Stomach smooth muscle (tissue), 2 donors: ENCODE data around the gene WNK2.
A peak's percentile ranks its signal among the peaks of the same experiment; 100 is the strongest.

Experiments used
- H3K27ac ChIP-seq: one replicate; pipeline ENCODE4 v1.7.0; 2013; ENCODE audit warnings: mild to moderate bottlenecking, low read length, inconsistent platforms
- H3K27me3 ChIP-seq, 2 donors: one replicate each; pipeline ENCODE4 v1.7.0; 2013; ENCODE audit warnings: low read length in 2 of 2; ENCODE audit not compliant: insufficient read depth in 2 of 2, control insufficient read depth in 1 of 2
- H3K36me3 ChIP-seq, 2 donors: one replicate each; pipeline ENCODE4 v1.7.0; 2013; ENCODE audit warnings: low read length in 2 of 2; ENCODE audit not compliant: control insufficient read depth in 2 of 2, insufficient read depth in 2 of 2
- H3K4me1 ChIP-seq: one replicate; pipeline ENCODE4 v1.7.0; 2013; ENCODE audit warnings: low read length; ENCODE audit not compliant: control insufficient read depth, insufficient read depth
- H3K4me3 ChIP-seq, 2 donors: one replicate each; pipeline ENCODE4 v1.7.0; 2013; ENCODE audit warnings: low read length in 2 of 2
- H3K9ac ChIP-seq, 2 donors: one replicate each; pipeline ENCODE4 v1.7.0; 2013; ENCODE audit warnings: low read length in 2 of 2, mild to moderate bottlenecking in 1 of 2
- H3K9me3 ChIP-seq, 2 donors: one replicate each; pipeline ENCODE4 v1.7.0; 2013; ENCODE audit warnings: low read length in 2 of 2; ENCODE audit not compliant: control insufficient read depth in 2 of 2
- donor health status: healthy.
- donor health status: Pancreatic carcinoma.

The WNK2 gene

DNA sequence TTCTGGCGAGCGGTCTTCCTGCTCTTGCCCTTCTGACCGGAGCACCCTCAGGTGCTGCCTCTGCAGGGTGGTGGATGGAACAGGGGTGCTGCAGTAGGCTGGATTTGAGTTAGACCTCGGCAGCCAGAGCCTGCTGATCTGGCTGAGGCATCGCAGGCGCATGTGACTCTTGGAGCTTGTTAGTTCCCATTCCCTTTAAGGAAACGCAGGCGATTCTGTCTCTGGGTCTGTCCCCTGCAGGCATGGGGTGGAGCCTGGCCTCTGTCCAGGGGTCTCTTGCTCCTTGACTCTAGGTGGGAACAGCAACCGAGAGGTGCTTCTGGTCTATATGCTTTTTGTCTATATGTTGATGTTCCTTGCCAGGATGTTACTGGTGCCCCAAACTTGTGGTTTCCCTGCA lies 3.1 kb downstream of the WNK2 start:
- Histone ChIP-seq H3K4me3 (peak overlapping the region; percentile 53 to 78), H3K36me3 (no peaks in the 10 kb centered on the region), H3K4me1 (peaks cover 71% of the 10 kb centered on the region), H3K27ac (peak overlapping the region; percentile 80), H3K9me3 (no peaks in the 10 kb centered on the region), H3K9ac (peak overlapping the region; percentile 52 to 60), H3K27me3 (peaks cover 0 to 2% of the 10 kb centered on the region in 2 donors)

GRCh38 chr9:93187574-93187973 lies 3.6 kb downstream of the WNK2 start:
- peak overlapping the region; percentile 53 to 78 for H3K4me3 ChIP-seq
- peaks cover 70% of the 10 kb centered on the region for H3K4me1 ChIP-seq
- H3K36me3 ChIP-seq, result no peaks in the 10 kb centered on the region
- peak overlapping the region; percentile 80 for H3K27ac ChIP-seq
- peak overlapping the region; percentile 52 to 60 for H3K9ac ChIP-seq
- no peaks in the 10 kb centered on the region for H3K9me3 ChIP-seq
- peaks cover 0 to 2% of the 10 kb centered on the region in 2 donors for H3K27me3 ChIP-seq

DNA sequence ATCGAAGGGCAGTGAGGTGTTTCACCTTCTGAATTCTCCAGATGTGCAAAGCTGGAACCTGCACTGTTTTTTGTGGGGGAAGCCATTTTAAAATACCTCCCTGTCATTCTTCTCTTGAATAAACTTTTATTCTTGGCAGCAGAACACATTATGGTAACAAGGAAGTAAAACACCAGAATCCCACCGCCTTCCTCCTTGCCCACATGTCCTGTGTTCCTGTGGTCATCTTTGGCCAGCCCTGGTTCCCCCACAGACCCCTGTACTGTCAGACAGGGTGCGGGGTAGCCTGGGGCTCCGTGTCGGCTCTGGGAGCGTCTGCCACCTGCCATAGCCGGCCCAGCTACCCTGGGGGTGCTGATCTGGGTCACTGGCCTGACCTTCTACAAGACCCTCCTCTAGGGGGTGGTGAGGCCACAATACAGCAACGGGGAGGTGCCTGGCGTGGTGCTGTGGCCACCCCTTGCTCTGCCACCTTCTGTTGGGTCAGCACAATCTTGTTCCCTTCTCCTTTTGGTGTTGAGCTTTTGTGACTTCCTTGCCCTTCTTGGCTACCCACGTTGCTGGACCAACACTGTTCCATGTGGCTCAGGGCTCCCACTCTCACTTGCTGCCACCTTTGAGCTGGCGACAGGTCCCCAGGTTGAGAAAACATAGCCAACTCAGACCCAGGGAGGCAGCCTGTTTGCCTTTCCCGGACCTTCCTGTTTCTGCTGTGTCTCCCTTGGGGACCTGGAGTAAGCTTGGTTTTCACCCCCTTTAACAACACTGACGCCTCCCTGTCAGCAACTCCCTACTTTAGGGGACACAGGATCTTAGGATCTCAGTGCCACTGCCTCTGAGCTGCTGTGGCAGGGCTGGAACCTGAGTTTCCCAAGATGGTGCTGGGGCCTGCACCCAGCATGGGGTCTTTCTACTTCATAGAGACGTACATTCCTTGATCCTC lies 4.8 kb downstream of the WNK2 start:
- H3K4me1 ChIP-seq, result peaks cover 70% of the 10 kb centered on the region

DNA sequence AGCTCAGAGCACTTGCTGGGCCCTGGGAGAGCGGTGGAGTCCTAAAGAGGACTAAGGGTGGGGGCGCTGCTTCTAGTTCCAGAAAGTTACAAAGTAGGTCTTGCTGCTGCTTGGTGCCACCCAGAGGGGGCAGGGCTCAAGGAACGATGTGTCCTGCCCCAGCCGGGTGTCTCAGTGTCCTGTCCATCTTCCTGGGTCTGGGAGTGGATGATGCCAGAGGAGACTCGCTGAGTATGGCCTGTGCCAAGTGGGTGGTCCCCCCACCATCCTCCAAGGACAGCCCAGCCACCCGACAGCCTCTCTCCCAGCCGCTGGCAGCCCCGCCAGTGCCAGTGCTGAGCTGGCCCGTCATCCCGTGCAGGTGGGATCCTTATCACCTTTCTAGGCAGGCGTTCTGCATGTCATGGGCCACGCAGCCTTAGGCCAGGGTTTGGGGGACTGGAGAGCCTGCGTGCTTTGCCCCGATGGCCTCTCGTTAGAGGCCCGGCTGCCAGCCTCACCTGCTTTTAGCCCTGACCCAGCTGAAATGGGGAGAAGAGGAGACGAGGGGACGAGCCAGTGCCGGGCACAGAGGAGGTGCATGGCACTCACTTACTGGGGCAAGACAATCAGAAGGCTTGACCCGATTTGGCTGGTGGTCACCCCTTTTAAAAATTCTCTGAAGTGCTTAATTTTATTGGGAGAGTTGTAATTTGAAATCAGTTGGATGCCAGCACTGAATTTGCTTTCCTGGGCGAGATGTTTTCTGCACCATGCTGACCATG lies 5.6 kb downstream of the WNK2 start:
- no peak overlapping the region for H3K9ac ChIP-seq
- peaks cover 72% of the 10 kb centered on the region for H3K4me1 ChIP-seq
- H3K9me3 ChIP-seq, result no peaks in the 10 kb centered on the region
- peak overlapping the region; percentile 80 for H3K27ac ChIP-seq
- no peak overlapping the region for H3K4me3 ChIP-seq
- no peaks in the 10 kb centered on the region for H3K27me3 ChIP-seq
- H3K36me3 ChIP-seq, result no peaks in the 10 kb centered on the region

More for the DNA sequence above, 4.8 kb downstream of the WNK2 start:
- no peaks in the 10 kb centered on the region for H3K36me3 ChIP-seq
- peak overlapping the region in 1 of 2 donors; percentile 22 for H3K4me3 ChIP-seq
- no peaks in the 10 kb centered on the region for H3K27me3 ChIP-seq
- H3K9me3 ChIP-seq, result no peaks in the 10 kb centered on the region
- H3K27ac ChIP-seq, result peak overlapping the region; percentile 80
- H3K9ac ChIP-seq, result peak overlapping the region in 1 of 2 donors; percentile 20

DNA sequence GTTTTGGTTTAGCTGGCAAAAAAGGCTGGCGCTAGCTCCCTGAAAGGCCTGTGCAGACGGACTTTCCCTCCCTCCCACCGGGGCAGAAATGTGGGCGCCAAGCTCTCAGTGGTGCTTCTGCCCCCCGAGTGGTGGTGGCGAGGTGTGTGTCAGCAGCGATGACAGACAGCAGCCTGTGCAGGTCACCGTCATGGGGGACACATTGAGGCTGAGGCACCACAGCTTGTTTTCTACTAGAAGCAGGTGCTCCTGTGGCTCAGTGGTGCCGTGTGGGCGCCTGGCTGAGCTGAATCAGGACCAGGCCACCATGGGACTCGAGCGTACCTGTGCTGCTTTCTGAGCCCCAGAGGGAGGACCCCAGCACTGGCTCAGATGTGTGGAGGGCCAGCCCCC lies 6.2 kb downstream of the WNK2 start:
- Histone ChIP-seq H3K9ac (no peak overlapping the region), H3K9me3 (no peaks in the 10 kb centered on the region), H3K27me3 (no peaks in the 10 kb centered on the region), H3K4me3 (no peak overlapping the region), H3K27ac (no peak overlapping the region), H3K36me3 (no peaks in the 10 kb centered on the region), H3K4me1 (peaks cover 75% of the 10 kb centered on the region)

DNA sequence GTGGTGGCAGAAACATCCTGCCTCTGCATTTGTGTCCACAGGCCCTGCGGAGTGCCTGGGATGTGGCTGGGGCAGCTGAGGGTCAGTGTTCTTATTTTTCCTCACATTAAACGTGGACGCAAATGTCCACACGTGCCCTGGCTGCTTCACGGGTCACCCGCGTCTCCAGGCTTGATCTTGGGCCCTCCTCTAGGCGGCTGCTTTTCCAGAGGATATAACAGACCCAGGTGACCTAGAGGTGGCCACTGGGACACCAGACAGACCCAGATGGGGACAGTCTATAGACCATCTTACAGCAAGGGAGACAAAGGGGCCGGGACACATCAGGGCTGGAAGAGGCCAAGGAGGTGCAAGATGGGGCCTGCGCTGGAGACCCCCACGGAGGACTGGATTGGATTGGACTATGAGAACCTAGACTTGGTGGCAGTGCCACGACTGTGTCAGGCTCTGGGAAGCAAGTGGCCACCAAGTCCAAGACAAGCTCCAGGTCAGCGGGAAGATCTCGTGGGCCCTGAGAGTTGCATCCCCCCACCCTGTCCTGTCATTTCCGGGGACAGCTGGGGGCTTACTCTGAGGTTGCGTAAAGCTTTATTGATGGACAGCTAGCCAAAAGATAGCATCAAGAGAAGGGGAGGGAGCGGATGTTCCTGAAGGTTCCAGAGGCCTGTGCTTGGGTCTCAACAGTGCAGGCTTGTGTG lies 6.9 kb downstream of the WNK2 start:
- H3K4me1 ChIP-seq, result peaks cover 70% of the 10 kb centered on the region
- no peak overlapping the region for H3K9ac ChIP-seq
- H3K4me3 ChIP-seq, result no peak overlapping the region
- no peaks in the 10 kb centered on the region for H3K36me3 ChIP-seq
- no peaks in the 10 kb centered on the region for H3K27me3 ChIP-seq
- peak overlapping the region; percentile 11 for H3K27ac ChIP-seq
- H3K9me3 ChIP-seq, result no peaks in the 10 kb centered on the region

GRCh38 chr9:93191354-93191660 lies 7.4 kb downstream of the WNK2 start:
- no peak overlapping the region for H3K4me3 ChIP-seq
- peaks cover 71% of the 10 kb centered on the region for H3K4me1 ChIP-seq
- H3K36me3 ChIP-seq, result no peaks in the 10 kb centered on the region
- H3K9ac ChIP-seq, result no peak overlapping the region
- H3K27me3 ChIP-seq, result no peaks in the 10 kb centered on the region
- no peaks in the 10 kb centered on the region for H3K9me3 ChIP-seq
- peak overlapping the region; percentile 11 for H3K27ac ChIP-seq

GRCh38 chr9:93192721-93193387 lies 8.9 kb downstream of the WNK2 start:
- no peaks in the 10 kb centered on the region for H3K27me3 ChIP-seq
- H3K4me3 ChIP-seq, result peak overlapping the region in 1 of 2 donors; percentile 8
- H3K27ac ChIP-seq, result peak overlapping the region; percentile 37
- no peaks in the 10 kb centered on the region for H3K9me3 ChIP-seq
- H3K36me3 ChIP-seq, result no peaks in the 10 kb centered on the region
- H3K9ac ChIP-seq, result no peak overlapping the region
- H3K4me1 ChIP-seq, result peaks cover 72% of the 10 kb centered on the region

GRCh38 chr9:93193388-93194220 lies 9.7 kb downstream of the WNK2 start:
- Histone ChIP-seq H3K4me3 (no peak overlapping the region), H3K4me1 (peaks cover 70% of the 10 kb centered on the region), H3K36me3 (no peaks in the 10 kb centered on the region), H3K9ac (no peak overlapping the region), H3K27me3 (no peaks in the 10 kb centered on the region), H3K27ac (peak overlapping the region; percentile 37), H3K9me3 (no peaks in the 10 kb centered on the region)
